ENCODE results near the gene ARFIP2.

GRCh38 chr11:6469599-6469998, 11.5 kb downstream of the ARFIP2 start:
- TF ChIP-seq CTCF (IDR thresholded peaks at IDR 0.05; ENCODE audit: low read depth, low read length, missing input control) (no peak), YY1 (IDR thresholded peaks at IDR 0.05) (no peak), EGR1 (IDR thresholded peaks at IDR 0.05; ENCODE audit: low read depth in 2 of 2) (no peak), HNF4G (IDR thresholded peaks at IDR 0.05) (no peak), TAF1 (conservative IDR thresholded peaks at IDR 0.05) (no peak), MAX (IDR thresholded peaks at IDR 0.05) (no peak), NR2F2 (IDR thresholded peaks at IDR 0.05) (no peak), JUND (IDR thresholded peaks at IDR 0.05) (no peak), GABPA (IDR thresholded peaks at IDR 0.05 in 1 of 2, conservative IDR thresholded peaks at IDR 0.05 in 1 of 2) (no peak), ZBTB33 (IDR thresholded peaks at IDR 0.05) (no peak)
